Tibial nerve (tissue), 4 donors: ENCODE measurements around the gene HSFX3. TPM values are rescaled to one million over a fixed set of nuclear protein-coding genes. Genes with fewer than 3 reads are reported as not detected.
"Not testable (repeated sequence)": the region's sequence is repeated elsewhere in the genome, so short reads cannot be mapped to it uniquely, and the experiment has no call there.

Source experiments
- DNase-seq, 2 donors: peaks; one replicate each; pipeline ENCODE4 v3.0.0-alpha.2; 2019; ENCODE audit warnings: low spot score in 2 of 2
- H3K27ac ChIP-seq, 4 donors: fragments of 200-600 bp; sonication (generic) in 3 of 4; one replicate each; pipeline ENCODE4 v1.5.1; 2017 to 2019; ENCODE audit warnings: mild to moderate bottlenecking in 1 of 4
- H3K27me3 ChIP-seq, 2 donors: fragments of 200-600 bp; sonication (generic) in 1 of 2; one replicate each; pipeline versions ENCODE4 v1.5.1 to v1.6.0; 2017 to 2019
- H3K36me3 ChIP-seq, 3 donors: fragments of 200-600 bp; sonication (generic); one replicate each; pipeline ENCODE4 v1.5.1; 2018 to 2019
- H3K4me1 ChIP-seq, 4 donors: fragments of 200-600 bp; sonication (generic) in 3 of 4; one replicate each; pipeline ENCODE4 v1.5.1; 2017 to 2019
- H3K4me3 ChIP-seq, 4 donors: fragments of 200-600 bp; sonication (generic) in 3 of 4; one replicate each; pipeline ENCODE4 v1.5.1; 2017 to 2019; ENCODE audit warnings: mild to moderate bottlenecking in 1 of 4, moderate library complexity in 1 of 4
- H3K9me3 ChIP-seq, 4 donors: fragments of 200-600 bp; sonication (generic) in 3 of 4; one replicate each; pipeline ENCODE4 v1.5.1; 2017 to 2019
- CTCF ChIP-seq, 5 experiments: fragments of 200-600 bp in 3 of 5; fragments of 450-650 bp in 2 of 5; sonication (generic) in 3 of 5; IDR thresholded peaks; one replicate each; pipeline ENCODE4 v1.5.1; 2016 to 2019; ENCODE audit warnings: antibody characterized with exemption in 5 of 5, mild to moderate bottlenecking in 3 of 5, moderate library complexity in 2 of 5
- EP300 ChIP-seq, 2 donors: sonication (generic); formaldehyde crosslinking; IDR thresholded peaks; one replicate each; pipeline ENCODE4 v1.6.1; 2017; ENCODE audit warnings: antibody characterized with exemption in 2 of 2, mild to moderate bottlenecking in 1 of 2
- POLR2A ChIP-seq, 2 donors: fragments of 450-650 bp; IDR thresholded peaks; one replicate each; pipeline ENCODE4 v1.6.1; 2017; ENCODE audit warnings: antibody characterized with exemption in 2 of 2, mild to moderate bottlenecking in 2 of 2, moderate library complexity in 2 of 2
- WGBS, 2 donors: methylation state at CpG; one replicate each; pipeline ENCODE4 v1.1.5; 2018; 5-methylcytosine and 5-hydroxymethylcytosine counted together
- total RNA-seq, 4 donors: library from RNA; depleted of rRNA; stranded (reverse); fragments of >200 nt; gene quantifications; one replicate each; pipeline ENCODE4 v1.1.0, GENCODE V29; 2016

HSFX3 gene
- total RNA-seq, 4 donors from 2014 or later: not detected

GRCh38 chrX:149532868-149533267 is 16.9 kb downstream of the HSFX3 start:
- H3K4me1 ChIP-seq, H3K9me3 ChIP-seq, H3K4me3 ChIP-seq, DNase-seq, H3K27ac ChIP-seq, H3K27me3 ChIP-seq: not testable (repeated sequence)
- H3K36me3 ChIP-seq: peaks cover 0 to 14% (median 0%) of the 10 kb centered on the region in 3 donors
- WGBS, 2 donors: no CpG with 5 or more reads among the region's 3 CpGs

GRCh38 chrX:149531599-149531998 is 18.1 kb downstream of the HSFX3 start:
- no peaks in the 10 kb centered on the region for H3K4me1 ChIP-seq
- no peak overlapping the region for H3K4me3 ChIP-seq
- H3K27ac ChIP-seq: no peak overlapping the region
- H3K9me3 ChIP-seq: no peaks in the 10 kb centered on the region
- TF ChIP-seq POLR2A (IDR thresholded peaks at IDR 0.05): no peak
- no peak for TF ChIP-seq EP300 (IDR thresholded peaks at IDR 0.05)
- TF ChIP-seq CTCF (IDR thresholded peaks at IDR 0.05): no peak
- WGBS, 2 donors: 80 to 86% methylated on average over 1 to 2 of the region's 2 CpGs
- DNase-seq: no peak
- peaks cover 0 to 14% (median 0%) of the 10 kb centered on the region in 3 donors for H3K36me3 ChIP-seq
- no peaks in the 10 kb centered on the region for H3K27me3 ChIP-seq

- TF ChIP-seq POLR2A (IDR thresholded peaks at IDR 0.05): no peak
- TF ChIP-seq CTCF (IDR thresholded peaks at IDR 0.05): no peak
- TF ChIP-seq EP300 (IDR thresholded peaks at IDR 0.05): no peak
- H3K36me3 ChIP-seq: peaks cover 0 to 5% (median 0%) of the 10 kb centered on the region in 3 donors
- no peak for DNase-seq
- no peaks in the 10 kb centered on the region for H3K9me3 ChIP-seq
- H3K27me3 ChIP-seq: no peaks in the 10 kb centered on the region
- H3K27ac ChIP-seq: no peak overlapping the region
- H3K4me3 ChIP-seq: no peak overlapping the region
- 67 to 71% methylated on average over 1 of the region's 1 CpG for WGBS, 2 donors
- peaks cover 0 to 3% (median 0%) of the 10 kb centered on the region in 4 donors for H3K4me1 ChIP-seq
Measured at GRCh38 chrX:149528381-149528780, 21.3 kb downstream of the HSFX3 start.

- Histone ChIP-seq H3K4me3 (no peak overlapping the region), H3K9me3 (no peaks in the 10 kb centered on the region), H3K27me3 (no peaks in the 10 kb centered on the region), H3K27ac (no peak overlapping the region), H3K36me3 (peaks cover 0 to 5% (median 0%) of the 10 kb centered on the region in 3 donors), H3K4me1 (peaks cover 0 to 3% (median 0%) of the 10 kb centered on the region in 4 donors)
- TF ChIP-seq CTCF (IDR thresholded peaks at IDR 0.05) (peak; percentile 30 to 43 (median 32)), EP300 (IDR thresholded peaks at IDR 0.05) (no peak)
- no peak for DNase-seq
- WGBS, 2 donors: 35 to 69% methylated on average over 1 of the region's 1 CpG
Measured at GRCh38 chrX:149527705-149528104, 22.0 kb downstream of the HSFX3 start.

- 65 to 100% methylated on average over 1 to 10 of the region's 13 CpGs for WGBS, 2 donors
- H3K9me3 ChIP-seq, H3K36me3 ChIP-seq, DNase-seq, H3K27me3 ChIP-seq, H3K4me3 ChIP-seq, H3K27ac ChIP-seq, H3K4me1 ChIP-seq: not testable (repeated sequence)
Measured at GRCh38 chrX:149526318-149527033, 23.2 kb downstream of the HSFX3 start.

GRCh38 chrX:149525903-149526302 is 23.8 kb downstream of the HSFX3 start:
- not testable (repeated sequence) for H3K27ac ChIP-seq, H3K4me3 ChIP-seq, H3K27me3 ChIP-seq, DNase-seq, H3K36me3 ChIP-seq, H3K4me1 ChIP-seq, H3K9me3 ChIP-seq
- 67% methylated on average over 5 of the region's 5 CpGs; no CpG with 5 or more reads in 1 of the 2 donors for WGBS, 2 donors

GRCh38 chrX:149525389-149525788 is 24.3 kb downstream of the HSFX3 start:
- not testable (repeated sequence) for H3K36me3 ChIP-seq, H3K4me1 ChIP-seq, H3K4me3 ChIP-seq, H3K27ac ChIP-seq, H3K9me3 ChIP-seq, DNase-seq, H3K27me3 ChIP-seq
- WGBS, 2 donors: 41% methylated on average over 2 of the region's 10 CpGs; no CpG with 5 or more reads in 1 of the 2 donors
